PC-9 (cell line): ENCODE data around the gene RIOX2.

ENCODE experiments used
- EZH2 ChIP-seq: fragments of 200-600 bp; sonication (generic); IDR thresholded peaks from 2 replicates; pipeline ENCODE4 v1.8.0; 2017; ENCODE audit warnings: antibody characterized with exemption, low read depth
- TF ChIP-seq, protein P1 (sequence below): fragments of 200-600 bp; sonication (generic); conservative IDR thresholded peaks from 2 replicates; pipeline ENCODE4 v1.6.1; 2017; ENCODE audit warnings: mixed run types, antibody characterized with exemption, mild to moderate bottlenecking, moderate library complexity

DNA sequence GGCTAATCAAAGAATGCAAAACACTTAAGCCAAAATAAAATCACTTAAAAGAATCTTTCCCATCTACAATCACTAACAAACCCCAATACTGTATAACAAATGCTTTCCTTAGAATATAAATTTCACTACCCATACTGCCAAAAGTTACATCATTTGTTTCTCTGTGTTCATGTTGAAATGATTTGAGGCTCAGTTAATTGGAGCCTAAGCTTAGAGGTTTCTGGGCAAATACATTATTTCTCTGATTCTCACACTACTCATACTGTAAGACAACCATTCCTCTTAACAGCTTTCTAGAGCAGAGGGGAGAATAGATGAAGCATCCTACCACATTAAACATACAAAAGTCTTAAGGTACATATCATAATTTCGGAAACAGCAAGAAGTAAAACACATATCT is 2.1 kb downstream of the RIOX2 start:
- TF ChIP-seq, protein P1, sequence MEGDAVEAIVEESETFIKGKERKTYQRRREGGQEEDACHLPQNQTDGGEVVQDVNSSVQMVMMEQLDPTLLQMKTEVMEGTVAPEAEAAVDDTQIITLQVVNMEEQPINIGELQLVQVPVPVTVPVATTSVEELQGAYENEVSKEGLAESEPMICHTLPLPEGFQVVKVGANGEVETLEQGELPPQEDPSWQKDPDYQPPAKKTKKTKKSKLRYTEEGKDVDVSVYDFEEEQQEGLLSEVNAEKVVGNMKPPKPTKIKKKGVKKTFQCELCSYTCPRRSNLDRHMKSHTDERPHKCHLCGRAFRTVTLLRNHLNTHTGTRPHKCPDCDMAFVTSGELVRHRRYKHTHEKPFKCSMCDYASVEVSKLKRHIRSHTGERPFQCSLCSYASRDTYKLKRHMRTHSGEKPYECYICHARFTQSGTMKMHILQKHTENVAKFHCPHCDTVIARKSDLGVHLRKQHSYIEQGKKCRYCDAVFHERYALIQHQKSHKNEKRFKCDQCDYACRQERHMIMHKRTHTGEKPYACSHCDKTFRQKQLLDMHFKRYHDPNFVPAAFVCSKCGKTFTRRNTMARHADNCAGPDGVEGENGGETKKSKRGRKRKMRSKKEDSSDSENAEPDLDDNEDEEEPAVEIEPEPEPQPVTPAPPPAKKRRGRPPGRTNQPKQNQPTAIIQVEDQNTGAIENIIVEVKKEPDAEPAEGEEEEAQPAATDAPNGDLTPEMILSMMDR: no peak
- no peak for TF ChIP-seq EZH2
